Measurements from ENCODE around the gene MAPK11. TPM values are rescaled to one million over a fixed set of nuclear protein-coding genes. Genes with fewer than 3 reads are reported as not detected.
A peak's percentile ranks its signal among the peaks of the same experiment; 100 is the strongest.

Gene MAPK11
- total and polyA plus RNA-seq, 2 donors (not counting 1 experiment from before 2014, with no cell fraction given) = 8.1 to 9.9 TPM

DNA sequence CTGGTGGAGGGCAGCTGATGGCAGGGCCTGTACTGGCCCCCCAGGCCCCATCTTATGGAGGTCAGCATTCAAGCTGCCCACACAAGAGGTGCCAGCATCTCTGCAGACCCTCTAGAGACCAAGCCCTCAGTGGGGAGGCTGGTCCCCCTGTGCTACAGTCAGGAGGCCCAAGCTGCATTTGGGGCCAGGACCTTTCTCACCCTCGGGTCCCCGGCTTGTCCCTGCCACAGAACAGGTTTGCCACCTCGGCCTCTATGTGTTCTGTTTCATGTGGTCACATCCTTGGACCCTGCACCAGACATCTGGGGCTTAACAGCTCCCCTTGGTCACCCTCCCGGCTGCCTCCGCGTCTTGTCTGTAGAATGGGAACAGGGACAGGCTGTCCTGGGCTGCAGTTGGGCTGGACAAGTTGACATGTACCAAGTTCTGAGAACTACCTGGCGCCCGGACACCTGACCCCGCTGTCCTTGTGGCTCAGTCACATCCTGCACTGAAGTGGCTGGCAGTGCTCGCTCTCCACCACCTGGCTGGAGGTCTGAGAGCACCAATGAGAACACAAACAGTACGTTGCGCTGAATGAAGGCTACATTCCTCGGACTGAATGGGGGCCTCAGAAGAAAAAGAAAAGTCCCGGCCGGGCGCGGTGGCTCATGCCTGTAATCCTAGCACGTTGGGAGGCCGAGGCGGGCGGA is 40.0 kb upstream of the MAPK11 start:
- H3K27ac ChIP-seq (ENCODE audit: low read length in 2 of 2) = no peak overlapping the region
- Mint-ChIP-seq H3K27ac (peak overlapping the region; percentile 26), H3K4me1 (peaks cover 31% of the 10 kb centered on the region), H3K9me3 (ENCODE audit: insufficient read depth) (no peaks in the 10 kb centered on the region), H3K27me3 (peaks cover 5% of the 10 kb centered on the region), H3K4me3 (no peak overlapping the region)
- H3K9me3 ChIP-seq (ENCODE audit: control extremely low read depth in 1 of 3, control insufficient read depth in 2 of 3, insufficient read depth in 1 of 3, low read length in 2 of 3) = peaks cover 0 to 3% (median 0%) of the 10 kb centered on the region in 3 donors
- no peaks in the 10 kb centered on the region for H3K36me3 ChIP-seq (replicated peaks in 1 of 2; ENCODE audit: control extremely low read depth in 1 of 2, control insufficient read depth in 1 of 2, extremely low read depth in 1 of 2, insufficient read depth in 2 of 2, low read length in 1 of 2)
- TF ChIP-seq, protein P1, sequence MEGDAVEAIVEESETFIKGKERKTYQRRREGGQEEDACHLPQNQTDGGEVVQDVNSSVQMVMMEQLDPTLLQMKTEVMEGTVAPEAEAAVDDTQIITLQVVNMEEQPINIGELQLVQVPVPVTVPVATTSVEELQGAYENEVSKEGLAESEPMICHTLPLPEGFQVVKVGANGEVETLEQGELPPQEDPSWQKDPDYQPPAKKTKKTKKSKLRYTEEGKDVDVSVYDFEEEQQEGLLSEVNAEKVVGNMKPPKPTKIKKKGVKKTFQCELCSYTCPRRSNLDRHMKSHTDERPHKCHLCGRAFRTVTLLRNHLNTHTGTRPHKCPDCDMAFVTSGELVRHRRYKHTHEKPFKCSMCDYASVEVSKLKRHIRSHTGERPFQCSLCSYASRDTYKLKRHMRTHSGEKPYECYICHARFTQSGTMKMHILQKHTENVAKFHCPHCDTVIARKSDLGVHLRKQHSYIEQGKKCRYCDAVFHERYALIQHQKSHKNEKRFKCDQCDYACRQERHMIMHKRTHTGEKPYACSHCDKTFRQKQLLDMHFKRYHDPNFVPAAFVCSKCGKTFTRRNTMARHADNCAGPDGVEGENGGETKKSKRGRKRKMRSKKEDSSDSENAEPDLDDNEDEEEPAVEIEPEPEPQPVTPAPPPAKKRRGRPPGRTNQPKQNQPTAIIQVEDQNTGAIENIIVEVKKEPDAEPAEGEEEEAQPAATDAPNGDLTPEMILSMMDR (IDR thresholded peaks at IDR 0.05) = no peak
- TF ChIP-seq EZH2 (IDR thresholded peaks at IDR 0.05; ENCODE audit: borderline replicate concordance, insufficient read depth, low read depth, low read length, poor library complexity, severe bottlenecking) = no peak
- H3K27me3 ChIP-seq (replicated peaks in 1 of 4; ENCODE audit: control extremely low read depth in 1 of 4, control insufficient read depth in 3 of 4, insufficient read depth in 4 of 4, low read length in 3 of 4) = peaks cover 0 to 22% (median 5%) of the 10 kb centered on the region in 4 experiments
- H2AFZ ChIP-seq (ENCODE audit: insufficient read depth, low read depth, low read length, poor library complexity, severe bottlenecking) = no peak overlapping the region
- no peak for DNase-seq
- H3K4me3 ChIP-seq (ENCODE audit: control extremely low read depth in 1 of 5, extremely low read depth in 1 of 5, insufficient read depth in 1 of 5, low read depth in 2 of 5, low read length in 4 of 5) = no peak overlapping the region
- no peak overlapping the region for H3K4me2 ChIP-seq (replicated peaks; ENCODE audit: low read depth, low read length, poor library complexity, severe bottlenecking)
- ChIA-PET POLR2A (no interaction called here), CTCF (interaction anchor here (1.2 kb wide), 1 partner anchor 16 kb away, joined by 4 read pairs; no protein-coding TSS in a partner anchor)
- intact Hi-C loops (cut with micrococcal nuclease) = no loop called here
- no peak overlapping the region for H3K9ac ChIP-seq (ENCODE audit: low read length)
- H4K20me1 ChIP-seq (ENCODE audit: control insufficient read depth, insufficient read depth, low read length, poor library complexity, severe bottlenecking) = no peaks in the 10 kb centered on the region
- whole genome bisulfite sequencing (ENCODE audit: insufficient coverage) = 93% methylated on average over 13 of the region's 21 CpGs
- H3K79me2 ChIP-seq (ENCODE audit: control insufficient read depth, insufficient read depth, low read length) = no peaks in the 10 kb centered on the region
- ATAC-seq (ENCODE audit: low read depth) = no peak
- H3K4me1 ChIP-seq (ENCODE audit: control insufficient read depth in 2 of 2, insufficient read depth in 2 of 2, low read length in 2 of 2) = peaks cover 52 to 70% of the 10 kb centered on the region in 2 donors

GRCh38 chr22:50309601-50309991 is 39.4 kb upstream of the MAPK11 start:
- H3K79me2 ChIP-seq (ENCODE audit: control insufficient read depth, insufficient read depth, low read length) = no peaks in the 10 kb centered on the region
- no peaks in the 10 kb centered on the region for H3K9me3 Mint-ChIP-seq (ENCODE audit: insufficient read depth)
- peaks cover 52 to 70% of the 10 kb centered on the region in 2 donors for H3K4me1 ChIP-seq (ENCODE audit: control insufficient read depth in 2 of 2, insufficient read depth in 2 of 2, low read length in 2 of 2)
- peaks cover 5% of the 10 kb centered on the region for H3K27me3 Mint-ChIP-seq
- no peak overlapping the region for H3K27ac ChIP-seq (ENCODE audit: low read length in 2 of 2)
- ATAC-seq (ENCODE audit: low read depth) (no peak), DNase-seq (no peak)
- H3K27me3 ChIP-seq (replicated peaks in 1 of 4; ENCODE audit: control extremely low read depth in 1 of 4, control insufficient read depth in 3 of 4, insufficient read depth in 4 of 4, low read length in 3 of 4) = peaks cover 0 to 28% (median 7%) of the 10 kb centered on the region in 4 experiments
- peaks cover 31% of the 10 kb centered on the region for H3K4me1 Mint-ChIP-seq
- POLR2A ChIA-PET = interaction anchor here (0.7 kb wide), 1 partner anchor 466 kb away, joined by 5 read pairs; no protein-coding TSS in a partner anchor
- CTCF ChIA-PET = interaction anchor here (1.2 kb wide), 1 partner anchor 15 kb away, joined by 4 read pairs; no protein-coding TSS in a partner anchor
- H3K4me2 ChIP-seq (replicated peaks; ENCODE audit: low read depth, low read length, poor library complexity, severe bottlenecking) = peak overlapping the region; percentile 48
- H3K4me3 ChIP-seq (ENCODE audit: control extremely low read depth in 1 of 5, extremely low read depth in 1 of 5, insufficient read depth in 1 of 5, low read depth in 2 of 5, low read length in 4 of 5) = no peak overlapping the region
- no peaks in the 10 kb centered on the region for H4K20me1 ChIP-seq (ENCODE audit: control insufficient read depth, insufficient read depth, low read length, poor library complexity, severe bottlenecking)
- WGBS (ENCODE audit: insufficient coverage) = 28% methylated on average over 7 of the region's 7 CpGs
- H3K4me3 Mint-ChIP-seq = no peak overlapping the region
- H3K27ac Mint-ChIP-seq = no peak overlapping the region
- intact Hi-C loops (cut with micrococcal nuclease) = no loop called here
- TF ChIP-seq, protein P1 (IDR thresholded peaks at IDR 0.05) = no peak
- TF ChIP-seq EZH2 (IDR thresholded peaks at IDR 0.05; ENCODE audit: borderline replicate concordance, insufficient read depth, low read depth, low read length, poor library complexity, severe bottlenecking) = no peak
- peaks cover 0 to 6% (median 0%) of the 10 kb centered on the region in 3 donors for H3K9me3 ChIP-seq (ENCODE audit: control extremely low read depth in 1 of 3, control insufficient read depth in 2 of 3, insufficient read depth in 1 of 3, low read length in 2 of 3)
- H2AFZ ChIP-seq (ENCODE audit: insufficient read depth, low read depth, low read length, poor library complexity, severe bottlenecking) = no peak overlapping the region
- no peaks in the 10 kb centered on the region for H3K36me3 ChIP-seq (replicated peaks in 1 of 2; ENCODE audit: control extremely low read depth in 1 of 2, control insufficient read depth in 1 of 2, extremely low read depth in 1 of 2, insufficient read depth in 2 of 2, low read length in 1 of 2)
- H3K9ac ChIP-seq (ENCODE audit: low read length) = no peak overlapping the region

Measured in B cell (primary cell).